LHCN-M2 (cell line): ENCODE data around the gene DFFB. TPM values are rescaled to one million over a fixed set of nuclear protein-coding genes. Genes with fewer than 3 reads are reported as not detected.
"Not testable (repeated sequence)": the region's sequence is repeated elsewhere in the genome, so short reads cannot be mapped to it uniquely, and the experiment has no call there.

Experiments
- DNase-seq: peaks from one replicate; pipeline ENCODE4 v3.0.0-alpha.2; 2012; ENCODE audit warnings: low read depth
- total RNA-seq: library from RNA; depleted of rRNA; stranded (reverse); fragments of >200 nt; gene quantifications from 2 replicates; pipeline ENCODE4 v1.2.3, GENCODE V29; 2014

DFFB gene
- total RNA-seq, 1 experiment from 2014 or later = 6.6 TPM

- no peak for DNase-seq
These were observed 51.7 kb downstream of the DFFB start for GRCh38 chr1:3908886-3909517.

- DNase-seq = no peak
These were observed 52.3 kb downstream of the DFFB start for GRCh38 chr1:3909615-3910014.

- DNase-seq = no peak
These were observed 52.9 kb downstream of the DFFB start for GRCh38 chr1:3910049-3910731.

GRCh38 chr1:3910857-3911845 is 53.9 kb downstream of the DFFB start:
- DNase-seq = no peak

- no peak for DNase-seq
These were observed 54.9 kb downstream of the DFFB start for GRCh38 chr1:3911981-3912808.

- no peak for DNase-seq
These were observed 55.8 kb downstream of the DFFB start for GRCh38 chr1:3912809-3913685.

GRCh38 chr1:3914331-3914851 is 57.1 kb downstream of the DFFB start:
- DNase-seq = no peak

- DNase-seq = no peak
These were observed 57.6 kb downstream of the DFFB start for GRCh38 chr1:3914911-3915310.

GRCh38 chr1:3915551-3916121 is 58.4 kb downstream of the DFFB start:
- DNase-seq = no peak

- no peak for DNase-seq
These were observed 60.5 kb downstream of the DFFB start for GRCh38 chr1:3917761-3918160.

GRCh38 chr1:3918359-3918758 is 61.1 kb downstream of the DFFB start:
- not testable (repeated sequence) for DNase-seq

- DNase-seq = no peak
These were observed 61.8 kb downstream of the DFFB start for GRCh38 chr1:3918966-3919611.

- DNase-seq = no peak
These were observed 62.4 kb downstream of the DFFB start for GRCh38 chr1:3919706-3920105.

GRCh38 chr1:3921765-3922164 is 64.5 kb downstream of the DFFB start:
- DNase-seq = no peak

GRCh38 chr1:3922201-3922725 is 65.0 kb downstream of the DFFB start:
- no peak for DNase-seq

- DNase-seq = no peak
These were observed 65.6 kb downstream of the DFFB start for GRCh38 chr1:3922851-3923250.

GRCh38 chr1:3923378-3924185 is 66.3 kb downstream of the DFFB start:
- no peak for DNase-seq

GRCh38 chr1:3924186-3924824 is 67.0 kb downstream of the DFFB start:
- DNase-seq = no peak
